MCF 10A (cell line): ENCODE results near the gene SPOCK2. TPM values are rescaled to one million over a fixed set of nuclear protein-coding genes. Genes with fewer than 3 reads are reported as not detected.
"Not testable (repeated sequence)": the region's sequence is repeated elsewhere in the genome, so short reads cannot be mapped to it uniquely, and the experiment has no call there.

Source experiments
- BruUV-seq: library from RNA; stranded (reverse); fragments of 400-500 nt; replicated peaks from 2 replicates; lab custom pipeline; 2021; lab: Mats Ljungman, UMichigan
- CTCF ChIA-PET: fragments of 300-600 bp; sonication (Branson Sonifier 250); formaldehyde crosslinking; extraction: SDS; loops from one replicate; lab custom pipeline; 2021; ENCODE audit warnings: antibody characterized with exemption, inconsistent platforms; lab: Yijun Ruan, JAX
- POLR2A ChIA-PET: fragments of 300-600, 350-650 bp; sonication (Branson Sonifier 250); formaldehyde crosslinking; extraction: SDS; loops from one replicate; lab custom pipeline; 2020; ENCODE audit warnings: antibody characterized with exemption, inconsistent platforms; lab: Yijun Ruan, JAX
- DNase-seq: peaks from one replicate; pipeline ENCODE4 v3.0.0-alpha.2; 2018; ENCODE audit not compliant: unreplicated experiment
- H3K27ac Mint-ChIP-seq: one replicate; pipeline ENCODE4 v1.8.0; 2022; ENCODE audit warnings: mild to moderate bottlenecking, low read depth, mixed read lengths; ENCODE audit not compliant: unreplicated experiment
- H3K27me3 Mint-ChIP-seq: one replicate; pipeline ENCODE4 v1.8.0; 2022; ENCODE audit warnings: mixed read lengths; ENCODE audit not compliant: insufficient read depth, unreplicated experiment
- H3K36me3 Mint-ChIP-seq: one replicate; pipeline ENCODE4 v1.8.0; 2022; ENCODE audit warnings: mild to moderate bottlenecking, moderate library complexity, mixed read lengths; ENCODE audit not compliant: insufficient read depth, unreplicated experiment
- H3K4me1 Mint-ChIP-seq: one replicate; pipeline ENCODE4 v1.8.0; 2022; ENCODE audit warnings: mixed read lengths; ENCODE audit not compliant: insufficient read depth, unreplicated experiment
- H3K4me3 Mint-ChIP-seq: one replicate; pipeline ENCODE4 v1.8.0; 2022; ENCODE audit warnings: mild to moderate bottlenecking, moderate library complexity, mixed read lengths; ENCODE audit not compliant: unreplicated experiment
- H3K9me3 Mint-ChIP-seq: one replicate; pipeline ENCODE4 v1.8.0; 2022; ENCODE audit warnings: mixed read lengths; ENCODE audit not compliant: unreplicated experiment
- intact Hi-C: fragments of 100-400 bp; cut with micrococcal nuclease; formaldehyde crosslinking; loops from 2 replicates; pipeline ENCODE4 v1.14.1; 2022
- total RNA-seq: library from RNA; stranded (reverse); gene quantifications from 2 replicates; pipeline ENCODE4 v1.2.3, GENCODE V29; 2022
- TF ChIP-seq, protein P1 (sequence below): fragments of 200-600 bp; IDR thresholded peaks from one replicate; pipeline ENCODE4 v1.8.0; 2022; ENCODE audit warnings: antibody characterized with exemption, mild to moderate bottlenecking; ENCODE audit not compliant: unreplicated experiment

Gene SPOCK2
- total RNA-seq, 1 experiment from 2014 or later, result 1.2 TPM

DNA sequence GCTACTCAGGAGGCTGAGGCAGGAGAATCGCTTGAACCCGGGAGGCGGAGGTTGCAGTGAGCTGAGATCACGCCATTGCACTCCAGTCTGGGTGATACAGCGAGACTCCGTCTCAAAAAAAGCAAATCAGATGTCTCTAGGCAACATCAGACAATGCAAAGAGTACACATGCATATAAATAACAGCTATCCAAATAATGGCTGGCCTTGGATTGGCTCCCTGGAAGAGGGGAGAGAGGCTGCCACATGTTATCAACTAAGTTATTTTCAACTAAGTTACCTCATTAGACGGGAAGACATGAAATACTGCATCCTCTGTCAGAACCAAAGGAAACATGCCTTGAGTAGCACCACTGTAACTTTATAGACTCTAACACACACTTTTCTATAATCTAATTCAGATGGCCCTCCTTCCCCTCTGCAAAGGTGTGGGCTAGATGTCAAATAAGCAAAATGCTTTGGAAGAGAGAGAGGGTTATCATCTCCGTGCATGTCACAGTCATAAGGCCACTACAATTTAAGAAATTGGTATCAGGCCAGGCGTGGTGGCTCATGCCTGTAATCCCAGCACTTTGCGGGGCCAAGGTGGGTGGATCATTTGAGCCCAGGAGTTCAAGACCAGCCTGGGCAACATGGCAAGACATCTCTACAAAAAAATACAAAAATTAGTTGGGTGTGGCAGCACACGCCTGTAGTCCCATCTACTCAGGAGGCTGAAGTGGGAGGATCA, 22.5 kb upstream of the SPOCK2 start:
- ChIA-PET POLR2A (no interaction called here), CTCF (interaction anchor here (1.2 kb wide), 1 partner anchor 112 kb away, joined by 3 read pairs; no protein-coding TSS in a partner anchor)
- Mint-ChIP-seq H3K36me3 (peaks cover 6% of the 10 kb centered on the region), H3K4me3 (no peak overlapping the region), H3K27me3 (no peaks in the 10 kb centered on the region), H3K4me1 (peaks cover 11% of the 10 kb centered on the region), H3K9me3 (no peaks in the 10 kb centered on the region), H3K27ac (no peak overlapping the region)
- intact Hi-C loops, result no loop called here
- no peak for DNase-seq
- TF ChIP-seq, protein P1, sequence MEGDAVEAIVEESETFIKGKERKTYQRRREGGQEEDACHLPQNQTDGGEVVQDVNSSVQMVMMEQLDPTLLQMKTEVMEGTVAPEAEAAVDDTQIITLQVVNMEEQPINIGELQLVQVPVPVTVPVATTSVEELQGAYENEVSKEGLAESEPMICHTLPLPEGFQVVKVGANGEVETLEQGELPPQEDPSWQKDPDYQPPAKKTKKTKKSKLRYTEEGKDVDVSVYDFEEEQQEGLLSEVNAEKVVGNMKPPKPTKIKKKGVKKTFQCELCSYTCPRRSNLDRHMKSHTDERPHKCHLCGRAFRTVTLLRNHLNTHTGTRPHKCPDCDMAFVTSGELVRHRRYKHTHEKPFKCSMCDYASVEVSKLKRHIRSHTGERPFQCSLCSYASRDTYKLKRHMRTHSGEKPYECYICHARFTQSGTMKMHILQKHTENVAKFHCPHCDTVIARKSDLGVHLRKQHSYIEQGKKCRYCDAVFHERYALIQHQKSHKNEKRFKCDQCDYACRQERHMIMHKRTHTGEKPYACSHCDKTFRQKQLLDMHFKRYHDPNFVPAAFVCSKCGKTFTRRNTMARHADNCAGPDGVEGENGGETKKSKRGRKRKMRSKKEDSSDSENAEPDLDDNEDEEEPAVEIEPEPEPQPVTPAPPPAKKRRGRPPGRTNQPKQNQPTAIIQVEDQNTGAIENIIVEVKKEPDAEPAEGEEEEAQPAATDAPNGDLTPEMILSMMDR, result no peak
- BruUV-seq, result no TSS peak

DNA sequence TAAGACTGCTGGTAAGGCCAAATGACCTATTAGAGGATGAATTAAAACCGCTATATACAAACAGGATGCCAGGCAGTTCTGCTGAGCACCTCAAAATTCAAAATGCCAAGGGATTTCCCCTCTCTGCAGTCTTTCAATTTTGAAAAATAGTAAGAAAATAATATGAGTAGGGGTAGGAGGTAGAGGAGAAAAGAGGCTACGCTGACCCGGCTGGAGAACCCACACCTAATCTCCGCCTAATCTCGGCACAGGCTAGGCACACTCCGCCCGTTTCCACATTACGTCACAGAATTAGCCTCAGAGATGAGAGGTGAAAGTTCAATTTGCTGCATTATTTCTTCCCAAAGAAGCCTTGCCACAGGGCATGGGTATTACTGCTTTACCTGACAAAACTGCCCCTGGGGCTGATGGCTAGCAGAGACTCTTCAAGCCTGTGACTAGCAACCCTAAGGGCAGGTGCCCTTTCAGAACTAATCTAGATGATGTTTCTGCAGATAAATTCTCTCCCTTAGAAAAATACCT, 21.3 kb upstream of the SPOCK2 start:
- CTCF ChIA-PET, result no interaction called here
- BruUV-seq, result no TSS peak
- POLR2A ChIA-PET, result no interaction called here
- H3K36me3 Mint-ChIP-seq, result peaks cover 10% of the 10 kb centered on the region
- H3K4me1 Mint-ChIP-seq, result peaks cover 15% of the 10 kb centered on the region
- no peaks in the 10 kb centered on the region for H3K27me3 Mint-ChIP-seq
- DNase-seq, result no peak
- no peak overlapping the region for H3K4me3 Mint-ChIP-seq
- H3K9me3 Mint-ChIP-seq, result no peaks in the 10 kb centered on the region
- intact Hi-C loops, result no loop called here
- TF ChIP-seq, protein P1, result no peak
- no peak overlapping the region for H3K27ac Mint-ChIP-seq

DNA sequence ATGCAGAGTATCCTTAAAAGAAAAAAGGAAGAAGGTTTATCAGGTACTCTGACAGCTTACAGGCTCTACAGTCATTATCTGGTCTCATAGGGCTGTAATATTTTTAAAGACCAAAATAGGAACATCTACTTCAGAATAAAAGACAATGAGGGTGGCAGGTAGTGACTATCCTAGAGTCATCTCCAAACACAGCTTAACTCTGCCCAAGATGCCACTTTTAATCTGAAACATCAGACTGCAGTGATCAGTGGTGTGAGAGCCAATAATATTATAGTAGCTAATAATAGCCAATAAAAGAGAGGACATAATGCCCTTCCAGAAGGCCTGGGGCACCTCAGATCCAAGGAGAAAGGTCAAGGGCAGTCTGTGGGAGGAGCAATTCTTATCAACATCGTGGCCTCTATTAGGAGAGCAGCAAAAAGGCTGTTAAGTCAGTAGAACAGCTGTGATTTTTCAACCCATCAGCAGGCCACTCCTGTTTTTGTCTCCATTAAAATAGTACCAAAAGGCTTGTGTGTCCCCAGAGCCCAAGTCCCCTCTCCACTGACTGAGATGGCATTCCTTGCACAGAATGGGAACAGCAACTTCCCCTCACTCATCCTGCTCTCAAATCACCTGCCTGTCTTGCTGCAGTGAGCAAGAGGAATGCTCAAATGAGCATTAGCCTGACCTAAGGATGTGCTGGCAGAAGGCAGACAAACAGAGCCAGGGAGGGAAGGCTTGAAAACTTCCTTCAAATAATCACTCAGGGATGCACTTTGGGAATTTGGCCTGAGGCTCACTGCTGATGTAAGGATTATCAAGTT, 20.7 kb upstream of the SPOCK2 start:
- TF ChIP-seq, protein P1, result no peak
- intact Hi-C loops, result no loop called here
- POLR2A ChIA-PET, result interaction anchor here (0.7 kb wide), 1 partner anchor 10 kb away, joined by 3 read pairs; no protein-coding TSS in a partner anchor
- no peak for DNase-seq
- H3K4me1 Mint-ChIP-seq, result peaks cover 18% of the 10 kb centered on the region
- no TSS peak for BruUV-seq
- H3K27ac Mint-ChIP-seq, result peak overlapping the region; percentile 19
- peaks cover 10% of the 10 kb centered on the region for H3K36me3 Mint-ChIP-seq
- CTCF ChIA-PET, result interaction anchor here (0.5 to 1.3 kb wide), 6 partner anchors 17 to 508 kb away, joined by 3 to 7 read pairs (median 3); no protein-coding TSS in a partner anchor
- no peak overlapping the region for H3K4me3 Mint-ChIP-seq
- H3K27me3 Mint-ChIP-seq, result no peaks in the 10 kb centered on the region
- H3K9me3 Mint-ChIP-seq, result no peaks in the 10 kb centered on the region

DNA sequence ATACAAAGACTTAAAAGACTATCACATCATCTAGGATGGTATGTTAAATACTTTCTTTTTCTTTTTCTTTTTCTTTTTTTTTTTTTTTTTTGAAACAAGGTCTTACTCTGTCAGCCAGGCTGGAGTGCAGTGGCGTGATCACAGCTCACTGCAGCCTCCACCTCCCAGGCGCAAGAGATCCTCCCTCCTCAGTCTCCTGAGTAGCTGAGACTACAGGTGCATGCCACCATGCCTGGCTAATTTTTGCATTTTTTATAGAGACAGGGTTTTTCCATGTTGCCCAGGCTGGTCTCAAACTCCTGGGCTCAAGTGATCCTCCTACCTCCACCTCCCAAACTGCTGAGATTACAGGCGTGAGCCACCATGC, 19.6 kb upstream of the SPOCK2 start:
- peaks cover 10% of the 10 kb centered on the region for H3K36me3 Mint-ChIP-seq
- CTCF ChIA-PET, result interaction anchor here (0.7 to 1.3 kb wide), 3 partner anchors 18 to 507 kb away, joined by 3 to 7 read pairs (median 4); no protein-coding TSS in a partner anchor
- DNase-seq, BruUV-seq, intact Hi-C loops, H3K4me3 Mint-ChIP-seq, H3K27me3 Mint-ChIP-seq, H3K9me3 Mint-ChIP-seq: not testable (repeated sequence)
- peak overlapping the region; percentile 19 for H3K27ac Mint-ChIP-seq
- POLR2A ChIA-PET, result interaction anchor here (0.7 to 1.5 kb wide), 2 partner anchors 9 to 20 kb away, joined by 3 read pairs; no protein-coding TSS in a partner anchor
- H3K4me1 Mint-ChIP-seq, result peaks cover 18% of the 10 kb centered on the region
